HG03442 (cell line): Measurements from ENCODE around the gene WSB1.
A peak's percentile ranks its signal among the peaks of the same experiment; 100 is the strongest.

Experiments
- ATAC-seq: cut with Tn5 transposase; IDR thresholded peaks from one replicate; pipeline ENCODE4 v1.9.1; 2021; ENCODE audit warnings: mild to moderate bottlenecking, moderate library complexity; ENCODE audit not compliant: unreplicated experiment

The WSB1 gene

GRCh38 chr17:27333410-27333980 is 39.6 kb downstream of the WSB1 start:
- ATAC-seq: no peak

DNA sequence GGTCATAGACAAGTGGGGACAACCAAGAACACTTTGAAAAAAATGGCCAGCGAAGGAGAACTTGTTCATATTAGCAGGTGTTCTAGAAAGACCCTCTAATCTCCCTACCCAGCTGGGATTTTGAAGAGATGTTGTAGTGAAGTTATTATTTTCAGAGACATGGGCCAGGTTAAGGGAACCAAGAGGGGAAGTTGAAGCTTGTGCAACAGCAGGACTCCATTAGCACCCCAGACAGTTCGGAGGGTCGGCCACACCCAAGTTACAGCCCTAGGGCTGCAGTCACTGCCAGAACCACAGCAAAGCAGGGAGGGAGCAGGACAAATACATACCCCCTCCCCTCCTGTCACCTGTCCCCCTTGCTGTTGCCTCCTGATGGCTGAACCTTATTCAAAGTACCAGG is 42.3 kb downstream of the WSB1 start:
- no peak for ATAC-seq

DNA sequence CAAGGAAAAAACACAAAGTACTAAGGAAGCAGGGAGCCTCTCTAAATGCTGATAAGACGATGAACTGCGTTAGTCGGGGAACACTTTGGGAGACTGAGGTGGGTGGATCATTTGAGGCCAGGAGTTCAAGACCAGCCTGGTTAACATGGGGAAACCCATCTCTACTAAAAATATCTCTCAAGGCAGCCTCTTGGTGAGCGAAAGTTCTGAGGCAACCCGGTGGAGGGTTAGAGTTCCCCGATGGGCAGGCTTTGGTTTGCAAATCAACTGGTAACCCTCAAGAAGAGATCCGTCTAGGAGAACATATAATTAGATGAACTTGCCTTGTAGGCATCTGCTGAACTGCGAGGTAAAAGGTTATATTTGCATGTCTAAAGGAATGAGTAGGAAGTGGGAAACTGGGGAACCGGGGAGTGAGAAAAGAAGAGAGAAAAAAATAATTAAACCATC is 44.6 kb downstream of the WSB1 start:
- ATAC-seq: peak; percentile 60

GRCh38 chr17:27339198-27339835 is 45.4 kb downstream of the WSB1 start:
- peak; percentile 45 for ATAC-seq

DNA sequence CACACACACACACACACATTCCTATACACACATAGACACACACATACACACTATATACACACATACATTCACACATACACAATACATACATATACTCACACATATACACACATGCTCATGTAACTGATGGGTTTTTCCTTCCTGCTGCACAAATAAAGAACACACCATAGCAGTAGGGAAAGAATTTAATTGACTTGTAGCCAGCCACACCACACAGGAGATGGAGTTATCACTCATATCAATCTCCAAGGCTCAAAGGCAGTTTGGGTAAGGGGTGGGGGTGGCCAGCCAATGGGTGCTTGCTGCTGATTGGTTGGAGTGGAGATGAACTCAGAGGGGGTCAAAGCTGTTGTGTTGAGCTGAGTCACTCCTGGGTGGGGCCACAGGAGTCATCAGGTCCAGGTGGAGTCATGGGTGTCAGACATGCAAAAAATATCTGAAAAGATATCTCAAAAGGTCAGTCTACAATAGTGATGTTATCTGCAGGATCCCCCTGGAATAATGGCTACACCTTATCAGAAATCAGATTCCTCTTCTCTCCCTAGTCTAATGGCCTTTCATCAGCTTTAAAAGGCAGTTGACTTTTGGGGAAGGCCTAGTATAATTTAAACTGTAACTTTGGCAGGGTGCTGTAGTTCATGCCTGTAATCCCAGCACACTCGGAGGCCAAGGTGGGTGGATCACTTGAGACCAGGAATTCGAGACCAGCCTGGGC is 46.1 kb downstream of the WSB1 start:
- ATAC-seq: no peak

DNA sequence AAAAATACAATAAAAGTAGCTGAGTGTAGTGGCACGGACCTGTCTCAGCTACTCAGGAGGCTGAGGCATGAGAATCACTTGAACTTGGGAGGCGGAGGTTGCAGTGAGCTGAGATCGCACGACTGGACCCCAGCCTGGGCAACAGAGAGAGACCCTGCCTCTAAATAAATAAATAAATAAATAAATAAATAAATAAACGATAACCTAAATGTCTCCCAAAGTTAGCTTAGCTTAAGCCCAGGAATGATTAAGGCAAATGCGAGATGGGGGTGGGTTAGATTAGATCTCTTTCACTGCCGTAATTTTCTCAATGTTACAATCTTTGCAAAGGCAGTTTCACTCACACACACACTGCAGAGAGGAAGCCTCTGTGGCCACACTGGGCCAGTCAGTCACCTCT is 46.7 kb downstream of the WSB1 start:
- ATAC-seq: no peak

DNA sequence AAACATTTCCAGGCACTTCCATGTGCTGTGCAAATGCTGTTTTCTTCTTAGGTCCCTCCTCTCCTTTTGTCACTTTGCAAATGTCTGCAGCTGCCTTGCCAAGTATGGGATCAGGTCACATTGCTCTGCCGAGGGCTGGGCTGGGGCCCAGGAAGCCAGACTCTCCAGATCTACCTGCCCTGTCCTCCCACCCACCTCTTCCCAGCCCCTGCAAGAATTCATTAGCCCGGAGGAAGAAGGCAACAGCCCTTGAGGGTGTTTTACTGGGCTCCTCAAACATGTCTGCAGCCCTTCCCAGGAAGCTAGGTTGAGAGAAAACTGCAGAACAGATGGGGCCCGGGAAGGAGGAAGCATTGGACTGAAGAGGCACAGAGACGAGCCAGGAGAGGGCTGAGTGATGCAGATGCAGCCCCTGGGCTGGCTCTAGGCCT is 47.1 kb downstream of the WSB1 start:
- no peak for ATAC-seq

GRCh38 chr17:27342059-27342458 is 48.1 kb downstream of the WSB1 start:
- ATAC-seq: no peak

DNA sequence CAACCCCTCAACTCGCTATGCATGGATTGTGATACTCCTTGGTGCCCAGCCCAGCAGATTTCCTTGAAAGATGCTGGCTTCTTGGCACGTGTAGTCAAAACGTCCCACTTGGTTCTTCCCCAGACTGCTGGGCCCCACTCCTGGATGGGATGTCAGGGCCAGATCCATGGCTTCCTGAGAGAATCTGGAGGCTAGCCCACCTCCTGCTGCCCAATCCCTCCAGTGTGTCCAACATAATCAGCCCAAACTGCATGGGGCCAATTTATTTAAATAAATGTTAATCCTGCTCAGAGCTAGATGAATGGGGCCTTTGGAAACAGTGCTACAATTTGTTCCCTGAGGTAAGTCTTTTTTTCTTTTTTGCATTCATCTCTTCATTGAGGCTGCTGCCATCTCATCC is 49.4 kb downstream of the WSB1 start:
- no peak for ATAC-seq

DNA sequence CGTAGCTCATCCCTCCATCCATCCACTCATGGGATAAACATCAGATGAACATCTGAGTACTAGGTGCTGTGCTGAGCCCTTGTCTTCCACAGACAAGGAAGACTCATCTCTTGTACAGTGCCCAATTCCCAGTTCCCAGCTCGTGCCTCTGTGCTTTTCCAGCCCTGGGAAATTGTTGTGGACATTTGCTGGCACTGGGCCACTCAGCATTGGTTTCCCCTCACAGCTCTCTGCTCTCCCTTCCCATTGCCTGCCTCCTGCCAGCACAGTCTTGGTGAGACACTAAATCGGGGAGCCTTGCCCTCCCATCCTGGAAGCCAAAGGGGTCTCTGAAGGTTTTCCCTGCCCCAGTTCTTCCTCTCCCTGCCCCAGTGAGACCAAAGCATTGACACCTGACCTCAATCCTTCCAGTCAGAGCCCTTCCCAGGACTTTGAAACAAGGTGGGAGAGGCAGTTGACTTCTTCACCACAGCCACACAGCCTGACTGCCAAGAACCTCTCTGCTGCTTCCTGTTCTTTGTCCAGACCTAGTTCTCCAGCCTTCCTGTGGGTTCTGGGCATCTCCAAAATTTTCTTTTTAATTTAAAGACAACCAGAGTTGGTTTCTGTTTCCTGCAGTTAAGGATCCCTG is 50.2 kb downstream of the WSB1 start:
- ATAC-seq: no peak

DNA sequence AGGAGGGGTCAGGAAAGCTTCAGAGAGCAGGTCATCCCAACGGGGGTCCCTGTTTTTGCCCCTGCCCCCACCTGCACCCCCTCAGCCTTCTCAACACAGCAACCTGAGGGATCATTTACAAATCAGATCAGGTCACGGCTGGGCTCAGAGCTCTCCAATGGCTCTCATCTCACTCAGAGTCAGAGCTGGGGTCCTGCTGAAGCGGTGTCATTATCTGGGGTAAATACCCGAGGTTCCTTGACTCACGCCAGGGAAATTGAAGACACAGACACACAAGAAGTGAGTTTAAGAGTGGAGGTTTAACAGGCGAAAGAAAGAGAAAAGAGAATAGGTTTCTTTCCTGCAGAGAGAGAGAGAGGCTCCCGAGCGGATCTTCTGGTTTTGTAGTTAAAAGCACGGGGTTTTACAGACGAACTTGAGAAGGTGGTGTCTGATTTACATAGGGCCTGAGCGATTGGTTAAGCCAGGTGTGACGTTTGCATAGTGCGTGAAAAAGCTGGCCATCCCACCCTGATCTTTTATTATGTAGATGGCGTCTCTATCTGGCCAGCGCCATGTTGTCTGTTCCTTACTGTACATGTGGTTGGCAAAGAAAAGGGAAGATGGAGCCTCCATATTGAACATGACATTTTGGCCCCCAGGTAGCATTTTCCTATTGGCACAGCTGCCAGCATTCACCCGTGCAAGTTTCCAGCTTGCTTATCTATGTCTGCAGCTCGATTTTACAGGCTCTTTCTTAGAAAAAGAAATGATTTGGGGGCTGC is 51.4 kb downstream of the WSB1 start:
- ATAC-seq: no peak

DNA sequence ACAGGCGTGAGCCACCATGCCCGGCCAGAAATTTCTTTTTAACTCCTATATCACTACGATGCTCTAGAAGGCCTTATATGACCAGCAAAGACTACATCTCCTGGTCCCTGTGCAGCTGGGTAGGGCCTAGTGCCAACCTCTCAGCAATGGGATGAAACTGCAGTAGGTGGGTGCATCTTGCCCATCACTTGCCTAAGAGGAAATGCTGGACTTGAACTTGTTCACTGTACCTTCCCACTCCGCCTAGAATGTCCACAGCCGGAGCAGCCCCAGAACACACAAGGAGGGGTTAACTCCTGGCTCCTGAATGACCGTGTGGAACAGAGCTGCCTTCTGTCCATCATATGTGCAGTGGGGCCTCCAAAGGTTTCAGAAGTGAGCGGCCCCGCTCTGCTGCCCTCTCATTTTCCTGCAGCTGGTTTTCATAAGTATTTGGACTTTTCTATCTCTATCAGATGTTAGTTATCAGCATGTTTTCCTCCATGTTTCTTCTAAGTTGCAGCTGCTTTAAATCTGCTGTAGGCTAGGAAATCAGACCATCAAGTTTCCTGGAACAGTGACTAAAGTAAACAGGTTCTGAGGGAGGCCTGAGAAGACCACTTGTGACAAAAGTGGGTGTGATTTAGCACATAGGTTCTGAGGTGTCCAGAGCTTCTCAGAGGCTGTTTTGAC is 52.5 kb downstream of the WSB1 start:
- ATAC-seq: no peak

- no peak for ATAC-seq
Observed at GRCh38 chr17:27348196-27348595, 54.3 kb downstream of the WSB1 start.

GRCh38 chr17:27349540-27350021 is 55.7 kb downstream of the WSB1 start:
- ATAC-seq: no peak

GRCh38 chr17:27351759-27352158 is 57.8 kb downstream of the WSB1 start:
- ATAC-seq: no peak

DNA sequence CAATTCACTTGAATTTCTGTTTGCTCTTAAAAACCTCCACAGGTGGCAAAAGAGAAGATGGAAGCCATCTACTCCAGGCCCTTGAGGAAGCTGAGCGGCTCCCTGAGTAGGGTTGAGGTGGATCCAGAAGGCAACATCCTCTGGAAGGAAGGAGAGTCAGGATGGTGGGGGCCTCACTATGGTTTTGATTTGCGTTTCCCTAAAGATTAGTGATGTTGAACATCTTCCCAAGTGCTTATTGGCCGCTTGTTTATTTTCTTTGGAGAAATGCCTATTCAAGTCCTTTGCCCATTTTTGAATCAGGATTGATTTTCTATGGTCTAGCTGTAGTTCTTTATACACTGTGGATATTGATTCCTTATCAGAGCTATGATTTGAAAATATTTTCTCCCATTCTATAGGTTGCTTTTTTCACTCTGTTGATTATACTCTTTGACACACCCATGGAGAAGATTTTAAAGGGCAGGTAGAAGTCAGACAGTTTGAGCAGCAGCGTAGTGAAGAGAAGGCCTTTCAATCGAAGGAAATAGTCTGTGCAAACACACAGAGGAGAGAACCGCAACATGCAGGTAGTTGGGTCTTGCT is 58.6 kb downstream of the WSB1 start:
- no peak for ATAC-seq

DNA sequence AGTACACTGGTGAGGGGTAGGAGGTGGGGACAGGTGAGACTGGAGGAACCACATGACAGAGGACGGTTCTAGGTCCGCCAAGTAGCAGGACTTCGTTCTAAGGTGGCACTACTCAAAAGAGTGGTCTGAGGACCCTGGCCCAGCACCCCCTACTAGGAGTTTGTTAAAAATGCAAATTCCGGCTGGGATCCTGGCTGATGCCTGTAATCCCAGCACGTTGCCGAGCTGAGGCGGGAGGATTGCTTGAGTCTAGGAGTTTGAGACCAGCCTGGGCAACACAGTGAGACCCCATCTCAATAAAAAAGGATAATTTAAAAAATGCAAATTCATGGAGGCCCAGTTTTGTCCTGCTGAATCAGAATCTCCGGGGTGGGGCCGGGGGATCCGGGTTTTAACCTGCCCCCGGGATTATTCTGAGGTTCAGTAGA is 59.1 kb downstream of the WSB1 start:
- no peak for ATAC-seq

GRCh38 chr17:27353461-27354050 is 59.6 kb downstream of the WSB1 start:
- ATAC-seq: peak; percentile 71

DNA sequence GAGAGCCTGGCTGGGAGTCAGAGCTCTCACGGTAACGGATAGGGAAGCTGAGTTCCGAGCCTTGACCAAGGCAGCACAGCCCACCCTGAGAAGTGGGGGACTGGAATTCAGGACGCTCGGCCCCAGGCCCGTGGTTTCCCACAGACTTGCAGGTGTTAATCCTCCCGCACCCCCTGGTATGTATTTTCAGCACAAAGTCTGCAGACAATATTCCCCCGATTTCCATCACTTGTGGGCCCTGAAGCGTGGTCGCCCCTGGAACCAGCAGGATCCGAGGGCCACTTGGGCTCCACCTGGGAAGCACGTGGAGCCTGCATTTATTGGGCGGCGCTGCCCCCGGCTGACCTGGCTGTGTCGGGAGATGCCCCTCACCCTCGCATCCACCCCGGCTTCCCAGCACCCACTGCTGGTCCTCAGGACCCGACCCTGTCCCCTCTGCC is 60.2 kb downstream of the WSB1 start:
- ATAC-seq: no peak
